B cell (primary cell): ENCODE results near the gene ZNF185. TPM values are rescaled to one million over a fixed set of nuclear protein-coding genes. Genes with fewer than 3 reads are reported as not detected.

Experiments
- ATAC-seq: fragments of 200-7000 bp; cut with Tn5 transposase; one replicate; pipeline ENCODE4 v1.10.0; 2021; ENCODE audit warnings: low read depth, mild to moderate bottlenecking, moderate number of reproducible peaks, moderate library complexity
- CTCF ChIA-PET: fragments of 350-600 bp; sonication (Branson Sonifier 250); formaldehyde crosslinking; loops from one replicate; lab custom pipeline; 2021; ENCODE audit warnings: antibody characterized with exemption, inconsistent platforms; lab: Charles Lee
- POLR2A ChIA-PET: fragments of 350-600 bp; sonication (Branson Sonifier 250); formaldehyde crosslinking; loops from one replicate; lab custom pipeline; 2021; ENCODE audit warnings: antibody characterized with exemption; lab: Charles Lee
- DNase-seq: peaks from one replicate; pipeline ENCODE4 v3.0.0; 2013
- H2AFZ ChIP-seq: 2 replicates; pipeline ENCODE4 v1.6.1; 2012; ENCODE audit warnings: mild to moderate bottlenecking, low read depth, low read length; ENCODE audit not compliant: insufficient read depth, poor library complexity, severe bottlenecking
- H3K27ac ChIP-seq, 2 donors: 1 replicate in 1 of 2; 2 replicates in 1 of 2; pipeline ENCODE4 v1.5.1; 2012 to 2013; ENCODE audit warnings: low read length in 2 of 2, mild to moderate bottlenecking in 2 of 2, moderate library complexity in 1 of 2
- H3K27me3 ChIP-seq, 4 experiments: fragments of 200-600 bp in 1 of 4; sonication (generic) in 1 of 4; replicated peaks in 1 of 4; 1 replicate in 2 of 4; 2 replicates in 2 of 4; pipeline versions ENCODE4 v1.6.1 to v1.7.0; 2013 to 2016; ENCODE audit warnings: low read length in 3 of 4, mild to moderate bottlenecking in 2 of 4, mixed read lengths in 1 of 4, moderate library complexity in 1 of 4; ENCODE audit not compliant: insufficient read depth in 4 of 4, control insufficient read depth in 3 of 4; ENCODE audit errors: control extremely low read depth in 1 of 4
- H3K36me3 ChIP-seq, 2 experiments: replicated peaks in 1 of 2; 1 replicate in 1 of 2; 2 replicates in 1 of 2; pipeline versions ENCODE4 v1.6.1 to v1.7.1; 2013; ENCODE audit warnings: low read length in 1 of 2; ENCODE audit not compliant: insufficient read depth in 2 of 2, control insufficient read depth in 1 of 2; ENCODE audit errors: control extremely low read depth in 1 of 2, extremely low read depth in 1 of 2
- H3K4me1 ChIP-seq, 2 donors: fragments of 200-600 bp in 1 of 2; sonication (generic) in 1 of 2; 1 replicate in 1 of 2; 2 replicates in 1 of 2; pipeline versions ENCODE4 v1.5.1 to v1.6.1; 2013 to 2017; ENCODE audit warnings: low read length in 2 of 2; ENCODE audit not compliant: control insufficient read depth in 2 of 2, insufficient read depth in 2 of 2
- H3K4me2 ChIP-seq: replicated peaks from 2 replicates; pipeline ENCODE3; 2012; ENCODE audit warnings: mild to moderate bottlenecking, low read depth, low read length; ENCODE audit not compliant: poor library complexity, severe bottlenecking
- H3K4me3 ChIP-seq, 5 experiments: fragments of 200-600 bp in 1 of 5; sonication (generic) in 1 of 5; 1 replicate in 3 of 5; 2 replicates in 2 of 5; pipeline versions ENCODE4 v1.5.1 to v1.7.0; 2011 to 2016; ENCODE audit warnings: low read length in 4 of 5, mild to moderate bottlenecking in 4 of 5, low read depth in 2 of 5, control low read depth in 1 of 5, moderate library complexity in 1 of 5; ENCODE audit not compliant: insufficient read depth in 1 of 5; ENCODE audit errors: control extremely low read depth in 1 of 5, extremely low read depth in 1 of 5
- H3K79me2 ChIP-seq: fragments of 200-600 bp; sonication (generic); one replicate; pipeline ENCODE4 v1.6.0; 2016; ENCODE audit warnings: low read length; ENCODE audit not compliant: control insufficient read depth, insufficient read depth
- H3K9ac ChIP-seq: fragments of 200-600 bp; sonication (generic); 2 replicates; pipeline ENCODE4 v1.6.1; 2017; ENCODE audit warnings: mild to moderate bottlenecking, low read length, moderate library complexity
- H3K9me3 ChIP-seq, 3 donors: one replicate each; pipeline versions ENCODE4 v1.6.1 to v1.7.1; 2013; ENCODE audit warnings: low read length in 2 of 3; ENCODE audit not compliant: control insufficient read depth in 2 of 3, insufficient read depth in 1 of 3; ENCODE audit errors: control extremely low read depth in 1 of 3
- H4K20me1 ChIP-seq: 2 replicates; pipeline ENCODE4 v1.6.0; 2012; ENCODE audit warnings: mild to moderate bottlenecking, low read length; ENCODE audit not compliant: insufficient read depth, control insufficient read depth, poor library complexity, severe bottlenecking
- H3K27ac Mint-ChIP-seq: one replicate; pipeline ENCODE4 v1.8.0; 2021; ENCODE audit warnings: mixed read lengths
- H3K27me3 Mint-ChIP-seq: one replicate; pipeline ENCODE4 v1.8.0; 2021; ENCODE audit warnings: mixed read lengths
- H3K4me1 Mint-ChIP-seq: one replicate; pipeline ENCODE4 v1.8.0; 2021; ENCODE audit warnings: mixed read lengths
- H3K4me3 Mint-ChIP-seq: one replicate; pipeline ENCODE4 v1.8.0; 2021; ENCODE audit warnings: mixed read lengths
- H3K9me3 Mint-ChIP-seq: one replicate; pipeline ENCODE4 v1.8.0; 2022; ENCODE audit warnings: mixed read lengths; ENCODE audit not compliant: insufficient read depth
- EZH2 ChIP-seq: IDR thresholded peaks from 2 replicates; pipeline ENCODE4 v1.6.1; 2012; ENCODE audit warnings: borderline replicate concordance, low read depth, mild to moderate bottlenecking, moderate library complexity, low read length; ENCODE audit not compliant: insufficient read depth, poor library complexity, severe bottlenecking
- WGBS: methylation state at CpG from one replicate; pipeline ENCODE4 v1.1.5; 2013; ENCODE audit warnings: missing lambda C conversion rate; ENCODE audit not compliant: insufficient coverage; 5-methylcytosine and 5-hydroxymethylcytosine counted together
- intact Hi-C: fragments of 100-400 bp; cut with micrococcal nuclease; formaldehyde crosslinking; loops from one replicate; pipeline ENCODE4 v1.10.0; 2022
- polyA plus RNA-seq: library from polyadenylated mRNA; depleted of rRNA; stranded (reverse); fragments of >200 nt; gene quantifications from 2 replicates; pipeline ENCODE4 v1.2.3, GENCODE V29; 2012
- total RNA-seq, 2 donors: library from RNA; stranded (reverse); fragments of 120-200 nt in 1 of 2; gene quantifications; 1 replicate in 1 of 2; 2 replicates in 1 of 2; pipeline versions ENCODE4 v1.2.3 to v1.2.4, GENCODE V29; 2013 to 2022
- TF ChIP-seq, protein P1 (sequence below): fragments of 200-600 bp; IDR thresholded peaks from one replicate; pipeline ENCODE4 v1.8.0; 2022; ENCODE audit warnings: antibody characterized with exemption, mild to moderate bottlenecking

The ZNF185 gene
- total and polyA plus RNA-seq, 2 donors (not counting 1 experiment from before 2014, with no cell fraction given): 0.89 to 2.3 TPM

DNA sequence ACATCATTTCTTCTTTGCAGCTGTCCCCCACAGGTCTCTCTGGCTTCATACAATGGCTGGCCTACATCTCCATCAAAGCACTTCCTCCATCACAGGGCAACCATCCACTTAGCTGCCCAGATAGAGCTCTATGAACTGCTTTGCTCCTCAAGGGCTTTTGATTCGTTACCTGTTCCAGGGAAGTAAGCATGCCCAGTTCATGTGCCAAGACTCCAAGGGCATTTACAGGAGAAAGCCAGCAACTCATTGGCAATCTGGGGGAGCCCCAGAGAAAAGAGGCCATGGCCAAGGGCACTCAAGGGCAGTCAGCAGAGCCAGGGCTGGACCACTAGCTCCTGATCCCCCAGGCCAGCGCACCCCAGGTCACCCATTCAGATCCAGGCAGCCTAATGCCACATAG, 24.5 kb upstream of the ZNF185 start:
- DNase-seq (no peak), ATAC-seq (no peak)
- TF ChIP-seq, protein P1, sequence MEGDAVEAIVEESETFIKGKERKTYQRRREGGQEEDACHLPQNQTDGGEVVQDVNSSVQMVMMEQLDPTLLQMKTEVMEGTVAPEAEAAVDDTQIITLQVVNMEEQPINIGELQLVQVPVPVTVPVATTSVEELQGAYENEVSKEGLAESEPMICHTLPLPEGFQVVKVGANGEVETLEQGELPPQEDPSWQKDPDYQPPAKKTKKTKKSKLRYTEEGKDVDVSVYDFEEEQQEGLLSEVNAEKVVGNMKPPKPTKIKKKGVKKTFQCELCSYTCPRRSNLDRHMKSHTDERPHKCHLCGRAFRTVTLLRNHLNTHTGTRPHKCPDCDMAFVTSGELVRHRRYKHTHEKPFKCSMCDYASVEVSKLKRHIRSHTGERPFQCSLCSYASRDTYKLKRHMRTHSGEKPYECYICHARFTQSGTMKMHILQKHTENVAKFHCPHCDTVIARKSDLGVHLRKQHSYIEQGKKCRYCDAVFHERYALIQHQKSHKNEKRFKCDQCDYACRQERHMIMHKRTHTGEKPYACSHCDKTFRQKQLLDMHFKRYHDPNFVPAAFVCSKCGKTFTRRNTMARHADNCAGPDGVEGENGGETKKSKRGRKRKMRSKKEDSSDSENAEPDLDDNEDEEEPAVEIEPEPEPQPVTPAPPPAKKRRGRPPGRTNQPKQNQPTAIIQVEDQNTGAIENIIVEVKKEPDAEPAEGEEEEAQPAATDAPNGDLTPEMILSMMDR: no peak
- no peak for TF ChIP-seq EZH2
- no peaks in the 10 kb centered on the region for H3K36me3 ChIP-seq
- H3K4me2 ChIP-seq: no peak overlapping the region
- H3K9ac ChIP-seq: no peak overlapping the region
- H2AFZ ChIP-seq: no peak overlapping the region
- intact Hi-C loops: no loop called here
- no peaks in the 10 kb centered on the region for H3K79me2 ChIP-seq
- POLR2A ChIA-PET: no interaction called here
- H3K4me1 Mint-ChIP-seq: peaks cover 11% of the 10 kb centered on the region
- no peak overlapping the region for H3K27ac Mint-ChIP-seq
- no peak overlapping the region for H3K27ac ChIP-seq
- WGBS: 100% methylated on average over 1 of the region's 2 CpGs
- peaks cover 0 to 9% (median 0%) of the 10 kb centered on the region in 3 donors for H3K9me3 ChIP-seq
- peaks cover 0 to 6% of the 10 kb centered on the region in 2 donors for H3K4me1 ChIP-seq
- H3K9me3 Mint-ChIP-seq: no peaks in the 10 kb centered on the region
- no peaks in the 10 kb centered on the region for H3K27me3 ChIP-seq
- H3K4me3 Mint-ChIP-seq: no peak overlapping the region
- no peaks in the 10 kb centered on the region for H3K27me3 Mint-ChIP-seq
- CTCF ChIA-PET: no interaction called here
- no peak overlapping the region for H3K4me3 ChIP-seq
- no peaks in the 10 kb centered on the region for H4K20me1 ChIP-seq

DNA sequence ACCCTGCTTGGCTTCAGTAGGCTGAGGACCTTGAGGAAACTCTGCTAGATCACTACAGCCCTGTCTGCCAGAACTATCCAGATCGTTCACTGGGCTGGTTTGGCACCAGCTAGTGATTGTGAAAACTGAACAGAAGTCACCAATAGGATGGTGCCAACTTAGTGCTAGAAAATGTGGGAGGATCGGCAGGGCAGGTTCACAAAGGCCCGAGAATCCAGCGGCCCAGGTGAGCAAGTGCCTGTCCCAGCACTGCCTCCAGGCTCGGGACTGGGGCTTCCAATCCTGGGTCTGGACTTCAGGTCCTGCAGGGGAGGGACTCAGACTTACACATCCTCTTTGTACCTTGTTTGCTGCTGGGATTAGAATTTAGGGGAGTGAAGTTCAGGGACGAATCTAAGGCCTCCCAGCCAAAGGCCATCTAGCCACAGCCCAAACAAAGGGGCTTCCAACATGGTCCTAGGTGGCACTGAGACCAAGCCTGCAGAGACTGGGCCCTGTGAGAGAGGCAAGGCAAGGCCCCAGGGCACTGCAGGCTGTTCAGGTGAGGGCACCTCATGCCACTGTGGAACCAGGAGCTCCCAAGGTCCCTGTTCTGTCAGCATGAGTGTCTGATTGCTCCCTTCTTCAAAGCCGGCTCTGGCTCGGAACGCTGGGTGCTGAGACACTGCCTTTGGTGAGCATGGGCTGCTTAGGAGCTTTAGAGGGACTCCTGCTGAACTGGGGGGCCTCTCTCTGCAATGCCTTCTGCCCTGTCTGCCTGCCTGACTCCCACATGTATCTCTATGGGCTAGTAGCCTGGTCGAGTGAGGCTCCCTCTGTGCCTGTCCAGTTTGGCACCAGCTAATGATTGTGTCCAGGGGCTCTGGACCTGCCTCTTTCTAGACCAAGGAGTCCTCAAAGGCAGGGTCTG, 20.7 kb upstream of the ZNF185 start:
- Histone ChIP-seq H3K27me3 (no peaks in the 10 kb centered on the region), H3K4me1 (peaks cover 0 to under 1% of the 10 kb centered on the region in 2 donors), H3K4me2 (no peak overlapping the region), H3K9ac (no peak overlapping the region), H3K4me3 (no peak overlapping the region), H3K36me3 (no peaks in the 10 kb centered on the region), H2AFZ (no peak overlapping the region), H4K20me1 (no peaks in the 10 kb centered on the region), H3K27ac (no peak overlapping the region), H3K9me3 (no peaks in the 10 kb centered on the region), H3K79me2 (no peaks in the 10 kb centered on the region)
- H3K4me3 Mint-ChIP-seq: no peak overlapping the region
- H3K27ac Mint-ChIP-seq: no peak overlapping the region
- WGBS: 90% methylated on average over 3 of the region's 10 CpGs
- no peaks in the 10 kb centered on the region for H3K9me3 Mint-ChIP-seq
- DNase-seq (no peak), ATAC-seq (no peak)
- ChIA-PET POLR2A (no interaction called here), CTCF (no interaction called here)
- TF ChIP-seq, protein P1: no peak
- intact Hi-C loops: no loop called here
- peaks cover 4% of the 10 kb centered on the region for H3K4me1 Mint-ChIP-seq
- H3K27me3 Mint-ChIP-seq: no peaks in the 10 kb centered on the region
